T47D (cell line): ENCODE data around the gene FUT8.

Experiments
- DNase-seq, 2 experiments: peaks; one replicate each; pipeline versions ENCODE4 v3.0.0 to v3.0.0-alpha.2; 2011 to 2012; ENCODE audit warnings: low read depth in 1 of 2, low spot score in 1 of 2
- JUND ChIP-seq: IDR thresholded peaks from 2 replicates; pipeline ENCODE4 v1.6.1; 2012; ENCODE audit warnings: low read depth
- in situ Hi-C: cut with HindIII; loops from 2 replicates; pipeline ENCODE4 v1.10.0; 2016; ENCODE audit warnings: low sequenced_read_pairs, low pct_unique_long_range_greater_than_20kb

Gene FUT8

DNA sequence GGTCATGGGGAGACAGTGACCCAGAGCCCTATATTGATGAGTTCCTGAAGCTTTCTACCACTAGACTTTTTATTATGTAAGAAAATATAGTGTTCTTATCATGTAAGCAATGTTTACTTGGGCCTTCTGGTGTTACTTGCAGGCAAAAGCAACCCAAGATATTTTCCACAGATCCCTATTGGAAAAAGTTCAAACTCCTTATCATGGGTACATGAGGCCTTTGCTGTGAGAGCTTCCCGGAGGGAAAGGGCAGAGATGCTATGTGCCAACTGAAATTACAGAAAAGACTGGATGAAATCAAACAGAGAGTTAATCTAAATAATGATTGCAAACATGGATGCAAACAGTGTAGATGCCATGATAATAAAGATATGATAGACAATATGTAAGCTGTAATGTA is 361.5 kb downstream of the FUT8 start:
- no peak for DNase-seq
- in situ Hi-C loops, result no loop called here
- TF ChIP-seq JUND, result no peak

DNA sequence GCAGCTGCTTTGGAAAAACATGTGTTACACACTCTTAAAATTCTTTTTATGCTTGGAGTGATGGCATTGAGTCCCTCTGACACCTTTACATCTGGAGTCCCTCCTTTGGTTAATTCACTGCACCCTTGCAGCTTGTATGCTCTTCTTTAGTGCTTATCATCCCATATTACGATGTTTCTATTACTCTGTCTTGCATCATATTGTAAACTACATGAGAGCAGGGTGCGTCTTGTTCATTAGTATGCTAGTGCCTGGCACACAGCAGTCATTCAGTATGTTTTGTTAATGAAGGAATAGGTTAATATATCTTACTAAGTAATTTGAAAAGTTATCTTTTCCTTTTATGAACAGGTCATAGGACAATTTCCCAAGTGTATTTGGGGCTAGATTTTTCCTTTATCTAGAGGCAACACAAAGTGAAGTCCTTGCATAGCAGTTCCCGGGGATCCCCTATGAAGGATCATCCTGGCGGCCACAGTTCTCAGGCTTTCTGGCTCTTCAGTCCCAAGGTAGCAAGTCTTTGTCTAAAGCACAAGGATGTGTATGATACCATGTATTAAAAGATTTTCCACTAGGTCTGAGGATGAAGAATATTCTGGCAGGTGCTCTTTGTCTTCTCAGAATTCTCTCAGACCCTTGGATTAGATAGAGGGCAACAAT is 363.8 kb downstream of the FUT8 start:
- no peak for TF ChIP-seq JUND
- in situ Hi-C loops, result no loop called here
- no peak for DNase-seq

DNA sequence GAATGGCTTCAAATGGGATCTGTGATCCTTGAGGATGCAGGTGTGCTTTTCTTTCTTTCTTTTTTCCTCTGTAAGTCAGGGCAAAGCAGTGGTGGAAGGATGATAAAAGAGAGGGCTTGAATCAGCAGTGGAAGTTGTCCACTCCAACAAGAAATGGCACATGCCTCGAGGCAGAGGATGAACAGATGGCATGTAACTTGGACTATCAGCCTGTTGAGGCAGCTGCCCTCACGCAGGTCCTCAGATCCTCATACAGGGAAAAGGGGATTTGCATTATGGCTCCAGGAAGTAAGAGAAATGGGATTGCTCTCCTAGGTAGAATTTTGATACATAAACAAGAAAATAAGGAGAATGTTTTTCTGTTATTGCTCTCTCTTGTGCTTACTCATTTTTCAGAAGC is 368.0 kb downstream of the FUT8 start:
- no peak for TF ChIP-seq JUND
- in situ Hi-C loops, result no loop called here
- no peak for DNase-seq

GRCh38 chr14:65783101-65783500 is 370.6 kb downstream of the FUT8 start:
- in situ Hi-C loops, result no loop called here
- TF ChIP-seq JUND, result no peak
- no peak for DNase-seq

DNA sequence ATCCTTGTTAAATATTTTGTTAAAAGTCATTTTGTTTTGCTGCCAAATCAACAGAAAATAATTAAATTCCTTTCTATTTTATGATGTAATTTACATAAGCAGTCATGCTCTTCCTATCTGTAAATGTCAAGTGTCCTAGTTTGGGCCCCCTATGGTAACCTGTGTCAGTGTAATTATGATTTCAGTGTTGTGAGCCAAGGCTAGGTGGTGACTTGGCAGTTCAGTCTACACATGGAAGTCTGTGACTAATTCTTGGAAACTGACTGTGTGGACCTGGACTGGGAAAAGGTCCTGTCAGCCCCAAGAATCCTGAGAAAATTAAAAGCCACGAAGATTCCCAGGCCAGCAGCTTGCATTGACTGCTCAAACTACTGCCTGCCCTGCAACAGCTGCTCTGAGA is 371.0 kb downstream of the FUT8 start:
- in situ Hi-C loops, result no loop called here
- no peak for DNase-seq
- no peak for TF ChIP-seq JUND

DNA sequence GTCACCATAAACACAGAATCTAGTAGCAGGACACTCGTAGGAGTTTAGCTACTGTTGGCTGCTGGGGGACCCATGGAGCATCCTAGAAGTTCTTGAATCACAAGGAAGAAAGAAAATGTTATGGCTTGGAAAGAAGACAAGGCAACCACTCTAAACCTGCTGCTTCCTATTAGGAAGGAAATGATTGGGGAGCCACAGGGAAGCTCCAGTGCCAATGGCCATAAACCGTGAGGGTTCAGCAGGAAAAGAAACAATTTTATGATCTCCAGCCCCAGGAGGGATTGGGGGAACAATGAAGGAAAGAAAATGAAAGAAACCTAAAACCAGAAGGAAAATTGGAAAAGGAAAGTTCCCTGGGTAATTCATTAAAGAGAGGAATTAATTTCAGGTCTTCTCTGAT is 372.0 kb downstream of the FUT8 start:
- TF ChIP-seq JUND, result no peak
- in situ Hi-C loops, result no loop called here

GRCh38 chr14:65787461-65787860 is 374.9 kb downstream of the FUT8 start:
- TF ChIP-seq JUND, result no peak
- no peak for DNase-seq
- in situ Hi-C loops, result no loop called here

More for the DNA sequence above, 372.0 kb downstream of the FUT8 start:
- DNase-seq, result no peak

- no peak for TF ChIP-seq JUND
- in situ Hi-C loops, result no loop called here
- DNase-seq, result no peak
Measured at GRCh38 chr14:65788876-65789275, 376.3 kb downstream of the FUT8 start.

GRCh38 chr14:65789363-65789762 is 376.8 kb downstream of the FUT8 start:
- DNase-seq, result no peak
- TF ChIP-seq JUND, result no peak
- in situ Hi-C loops, result no loop called here

GRCh38 chr14:65790172-65790815 is 377.8 kb downstream of the FUT8 start:
- in situ Hi-C loops, result no loop called here
- no peak for DNase-seq
- TF ChIP-seq JUND, result no peak

GRCh38 chr14:65791191-65791981 is 378.9 kb downstream of the FUT8 start:
- no peak for DNase-seq

DNA sequence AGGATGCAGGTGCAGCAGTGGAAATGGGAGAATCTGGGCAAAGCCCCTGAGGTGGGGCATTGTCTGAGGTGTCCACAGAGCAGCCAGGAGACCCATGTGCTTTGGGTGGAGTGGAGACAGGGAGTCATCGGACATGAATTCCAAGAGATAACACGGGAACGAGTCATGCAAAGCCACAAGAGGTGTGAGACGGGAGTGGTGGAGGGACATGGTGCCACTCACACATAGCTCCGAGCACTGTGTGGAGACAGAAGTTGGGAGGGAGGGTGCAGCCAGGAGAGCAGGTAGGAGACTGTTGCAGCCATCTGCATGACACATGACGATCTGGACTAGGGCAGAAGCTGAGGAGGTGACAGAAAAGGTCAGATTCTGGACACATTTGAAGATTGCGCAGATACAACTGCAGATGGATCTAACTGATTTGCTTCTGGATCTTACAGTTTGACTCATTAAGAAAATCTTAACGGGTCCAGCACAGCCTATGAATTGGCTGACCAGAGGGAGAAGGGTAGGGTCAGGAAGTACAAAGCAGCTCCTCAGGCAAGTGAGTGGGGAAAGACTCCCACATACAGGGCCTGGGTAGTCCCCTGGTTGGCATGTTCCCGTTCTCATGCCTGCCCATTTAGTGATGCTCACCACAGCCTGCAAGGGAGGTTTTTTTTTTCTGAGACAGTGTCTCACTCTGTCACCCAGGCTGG is 379.8 kb downstream of the FUT8 start:
- TF ChIP-seq JUND, result no peak
- in situ Hi-C loops, result no loop called here
- DNase-seq, result no peak

More at GRCh38 chr14:65791191-65791981, 378.9 kb downstream of the FUT8 start:
- in situ Hi-C loops, result no loop called here
- TF ChIP-seq JUND, result no peak
